ENCODE measurements around the gene TNNC1.

The TNNC1 gene

DNA sequence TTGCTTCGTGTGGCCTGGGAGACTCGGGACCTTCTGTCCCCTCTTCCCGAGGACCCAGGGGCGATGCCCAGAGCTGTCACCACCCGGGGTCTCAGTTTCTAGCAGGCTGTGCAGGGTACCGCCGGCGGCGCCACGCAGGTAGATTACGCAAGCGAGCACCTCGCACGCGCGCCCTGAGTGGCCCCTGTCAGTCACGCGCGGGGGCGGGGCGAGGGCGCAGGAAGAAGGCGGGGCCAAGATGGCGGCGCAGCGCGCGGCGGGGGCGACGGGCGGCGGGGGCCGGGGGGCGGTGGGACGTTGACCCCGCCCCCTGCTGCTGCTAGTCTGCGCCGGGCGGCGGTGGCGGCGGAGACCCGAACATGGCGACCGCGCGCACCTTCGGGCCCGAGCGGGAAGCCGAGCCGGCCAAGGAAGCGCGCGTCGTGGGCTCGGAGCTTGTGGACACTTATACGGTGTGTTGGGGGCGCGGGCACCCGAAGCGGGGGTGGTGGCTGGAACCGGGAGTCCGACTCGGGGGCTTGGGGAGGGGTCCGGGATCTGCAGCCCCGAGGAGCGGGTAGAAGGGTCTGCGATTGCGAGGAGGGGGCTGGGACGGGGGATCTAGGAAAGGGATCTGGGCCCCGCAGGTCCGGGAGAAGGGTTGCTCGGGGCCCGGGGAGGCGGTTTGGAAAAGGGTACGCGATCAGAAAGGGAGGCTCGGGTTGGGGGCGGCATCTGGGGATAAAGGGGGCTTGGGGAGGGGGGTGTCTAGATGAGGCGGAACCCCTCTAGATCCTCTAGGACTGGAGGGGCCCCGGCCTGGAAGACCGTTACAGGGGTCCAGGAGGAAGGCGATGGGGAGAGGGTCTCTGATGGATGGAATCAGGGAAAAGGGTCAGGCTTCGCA, 1.7 kb upstream of the TNNC1 start, which contains the start of gene NISCH:
Gene NISCH, plus strand, starts transcription at position 322 of the 886 bp plus-strand sequence. Its CDS starts 38 bp downstream, at position 360.
- Mint-ChIP-seq H3K27ac (peak within 1 kb of the TSS; percentile 86), H3K4me1 (ENCODE audit: low read depth) (peaks cover 23% of the 10 kb centered on the region), H3K9me3 (no peaks in the 10 kb centered on the region), H3K36me3 (ENCODE audit: low read depth) (peaks cover 18% of the 10 kb centered on the region), H3K27me3 (ENCODE audit: low read depth) (no peaks in the 10 kb centered on the region), H3K4me3 (peak within 1 kb of the TSS; percentile 96)

DNA sequence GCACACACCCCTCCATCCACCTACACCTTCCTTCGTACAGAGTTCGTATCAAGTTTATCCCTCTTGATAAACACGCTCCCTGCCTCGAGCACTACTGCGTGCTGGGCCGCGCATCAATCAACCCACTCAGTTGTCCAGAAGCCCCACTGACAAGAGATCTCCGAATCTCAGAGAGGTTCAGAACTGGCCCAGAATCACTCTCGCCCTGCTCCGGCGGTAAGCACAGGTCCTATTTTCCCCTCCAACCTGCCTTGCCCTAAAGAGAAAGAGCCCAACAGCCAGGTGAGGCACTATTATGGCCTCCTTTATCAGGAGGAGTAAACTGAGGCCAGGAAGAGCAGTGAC, 1.1 kb upstream of the TNNC1 start:
- H3K27me3 Mint-ChIP-seq (ENCODE audit: low read depth): no peaks in the 10 kb centered on the region
- H3K36me3 Mint-ChIP-seq (ENCODE audit: low read depth): peaks cover 18% of the 10 kb centered on the region
- H3K9me3 Mint-ChIP-seq: no peaks in the 10 kb centered on the region
- peak overlapping the region; percentile 86 for H3K27ac Mint-ChIP-seq
- H3K4me1 Mint-ChIP-seq (ENCODE audit: low read depth): peaks cover 23% of the 10 kb centered on the region
- peak overlapping the region; percentile 96 for H3K4me3 Mint-ChIP-seq

DNA sequence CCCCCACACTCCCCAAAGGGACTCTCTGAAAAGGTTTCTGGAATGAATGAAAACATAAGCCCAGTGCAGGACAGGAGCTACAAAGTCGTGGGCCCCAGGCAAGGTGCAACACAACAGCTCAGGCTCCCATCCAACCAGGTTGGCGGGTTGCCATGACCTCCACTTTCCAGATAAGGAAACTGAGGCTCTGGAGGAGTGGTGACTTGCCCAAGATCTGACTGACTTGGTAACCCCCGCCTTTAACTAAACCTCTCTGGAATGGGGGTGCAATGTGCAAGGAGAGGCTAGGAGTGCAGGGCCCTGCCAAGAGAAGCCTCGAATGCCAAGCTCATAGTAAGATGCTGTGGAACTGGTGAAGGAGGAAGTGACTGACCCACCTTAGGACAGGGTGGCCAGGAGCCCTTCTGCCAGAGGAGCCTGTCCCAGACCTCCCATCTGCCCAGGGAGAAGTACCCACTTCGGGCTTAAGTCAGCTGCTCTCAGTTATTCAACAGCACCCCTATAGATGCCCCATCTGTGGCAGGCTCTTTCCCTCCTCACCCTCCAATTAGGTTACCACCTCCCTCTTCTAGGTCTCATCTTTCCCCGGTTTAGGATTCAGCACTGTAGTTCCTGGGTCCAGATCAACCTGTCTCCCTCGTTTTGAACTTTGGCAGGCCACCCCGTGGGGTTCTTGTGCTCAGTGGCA, 553 bp upstream of the TNNC1 start:
- H3K4me1 Mint-ChIP-seq (ENCODE audit: low read depth): peaks cover 23% of the 10 kb centered on the region
- no peaks in the 10 kb centered on the region for H3K9me3 Mint-ChIP-seq
- H3K27ac Mint-ChIP-seq: peak overlapping the region; percentile 86
- peaks cover 18% of the 10 kb centered on the region for H3K36me3 Mint-ChIP-seq (ENCODE audit: low read depth)
- peak overlapping the region; percentile 96 for H3K4me3 Mint-ChIP-seq
- H3K27me3 Mint-ChIP-seq (ENCODE audit: low read depth): no peaks in the 10 kb centered on the region

- Mint-ChIP-seq H3K27ac (no peak overlapping the region), H3K27me3 (ENCODE audit: low read depth) (no peaks in the 10 kb centered on the region), H3K4me3 (no peak overlapping the region), H3K4me1 (ENCODE audit: low read depth) (peaks cover 23% of the 10 kb centered on the region), H3K9me3 (no peaks in the 10 kb centered on the region), H3K36me3 (ENCODE audit: low read depth) (peaks cover 10% of the 10 kb centered on the region)
These were observed 1.1 kb downstream of the TNNC1 start for GRCh38 chr3:52452570-52453221.

GRCh38 chr3:52452126-52452525, 1.7 kb downstream of the TNNC1 start:
- Mint-ChIP-seq H3K9me3 (no peaks in the 10 kb centered on the region), H3K4me1 (ENCODE audit: low read depth) (peaks cover 20% of the 10 kb centered on the region), H3K27ac (no peak overlapping the region), H3K27me3 (ENCODE audit: low read depth) (no peaks in the 10 kb centered on the region), H3K36me3 (ENCODE audit: low read depth) (peaks cover 6% of the 10 kb centered on the region), H3K4me3 (no peak overlapping the region)

DNA sequence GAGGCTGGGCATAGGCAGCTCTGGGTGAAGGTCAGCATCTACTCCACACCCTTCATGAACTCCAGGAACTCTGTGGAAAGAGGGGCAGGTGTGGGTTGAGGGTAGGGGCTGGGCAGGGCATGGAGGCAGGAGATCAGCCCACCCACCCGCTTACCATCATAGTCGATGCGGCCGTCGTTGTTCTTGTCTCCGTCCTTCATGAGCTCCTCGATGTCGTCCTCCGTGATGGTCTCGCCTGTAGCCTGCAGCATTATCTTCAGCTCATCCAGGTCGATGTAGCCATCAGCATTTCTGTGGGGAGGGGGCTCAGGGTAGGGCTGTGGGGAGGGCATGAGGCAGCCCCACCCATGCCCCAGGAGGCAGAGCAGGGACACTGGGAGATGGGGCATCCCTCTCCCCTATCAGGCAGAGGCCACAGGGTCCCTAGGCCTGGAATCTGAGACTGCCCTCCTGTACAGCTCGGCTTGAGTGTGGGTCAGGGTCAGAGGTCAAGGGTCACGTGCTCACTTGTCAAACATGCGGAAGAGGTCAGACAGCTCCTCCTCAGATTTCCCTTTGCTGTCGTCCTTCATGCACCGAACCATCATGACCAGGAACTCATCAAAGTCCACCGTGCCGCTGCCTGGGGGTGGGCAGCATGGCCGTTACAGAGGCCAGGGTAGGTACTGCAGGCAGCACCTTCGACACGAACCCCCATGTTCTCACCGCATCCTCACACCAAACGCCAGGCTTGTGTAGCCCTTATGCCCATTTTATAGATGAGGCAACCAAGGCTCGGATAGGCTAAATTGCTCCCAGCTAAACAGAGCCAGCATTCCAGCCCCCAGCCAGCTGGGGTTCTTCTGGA, 2.4 kb downstream of the TNNC1 start:
- Mint-ChIP-seq H3K4me1 (ENCODE audit: low read depth) (peaks cover 16% of the 10 kb centered on the region), H3K4me3 (no peak overlapping the region), H3K27ac (no peak overlapping the region), H3K9me3 (no peaks in the 10 kb centered on the region), H3K36me3 (ENCODE audit: low read depth) (peaks cover 4% of the 10 kb centered on the region), H3K27me3 (ENCODE audit: low read depth) (no peaks in the 10 kb centered on the region)

DNA sequence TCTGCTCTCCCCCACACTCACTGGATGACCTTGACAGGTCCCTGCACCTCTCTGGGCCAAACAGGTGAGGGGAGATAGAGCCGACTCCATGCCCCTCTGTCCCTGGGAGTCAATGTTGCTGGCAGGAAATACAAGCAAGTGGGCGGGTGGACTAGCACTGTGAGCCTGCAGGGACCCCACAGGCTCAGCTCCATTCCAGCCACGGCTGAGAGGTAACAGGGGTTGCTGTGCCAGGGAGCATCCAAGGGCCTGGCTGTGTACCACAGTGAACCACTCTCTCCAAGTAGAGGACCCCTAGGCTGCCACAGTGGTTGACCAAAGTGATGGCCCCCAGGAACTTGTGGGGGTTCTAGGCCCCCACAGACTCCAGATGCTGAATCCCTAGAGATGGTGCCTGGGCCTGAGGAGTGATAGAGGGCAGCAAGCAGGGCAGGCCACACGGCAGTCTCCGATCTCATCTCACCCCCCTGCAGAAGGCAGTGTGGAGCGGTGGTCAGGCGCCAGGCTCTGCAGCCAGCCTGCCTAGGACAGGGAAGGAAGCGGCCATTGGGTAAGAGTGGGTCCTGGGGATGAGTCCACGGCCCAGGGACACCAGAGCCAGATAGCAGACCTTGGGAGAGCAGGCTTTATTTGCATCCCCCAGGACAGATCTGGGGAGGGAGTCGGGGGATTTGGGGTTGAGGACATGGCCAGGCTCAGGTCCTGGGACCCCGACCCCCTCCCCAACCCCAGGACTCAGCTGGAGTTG, 3.2 kb downstream of the TNNC1 start:
- no peaks in the 10 kb centered on the region for H3K9me3 Mint-ChIP-seq
- peaks cover 11% of the 10 kb centered on the region for H3K4me1 Mint-ChIP-seq (ENCODE audit: low read depth)
- no peak overlapping the region for H3K27ac Mint-ChIP-seq
- H3K36me3 Mint-ChIP-seq (ENCODE audit: low read depth): no peaks in the 10 kb centered on the region
- H3K4me3 Mint-ChIP-seq: no peak overlapping the region
- H3K27me3 Mint-ChIP-seq (ENCODE audit: low read depth): no peaks in the 10 kb centered on the region

GRCh38 chr3:52447512-52448355, 6.1 kb downstream of the TNNC1 start:
- Mint-ChIP-seq H3K27ac (no peak overlapping the region), H3K27me3 (ENCODE audit: low read depth) (no peaks in the 10 kb centered on the region), H3K36me3 (ENCODE audit: low read depth) (no peaks in the 10 kb centered on the region), H3K9me3 (no peaks in the 10 kb centered on the region), H3K4me3 (no peak overlapping the region), H3K4me1 (ENCODE audit: low read depth) (peaks cover 6% of the 10 kb centered on the region)

DNA sequence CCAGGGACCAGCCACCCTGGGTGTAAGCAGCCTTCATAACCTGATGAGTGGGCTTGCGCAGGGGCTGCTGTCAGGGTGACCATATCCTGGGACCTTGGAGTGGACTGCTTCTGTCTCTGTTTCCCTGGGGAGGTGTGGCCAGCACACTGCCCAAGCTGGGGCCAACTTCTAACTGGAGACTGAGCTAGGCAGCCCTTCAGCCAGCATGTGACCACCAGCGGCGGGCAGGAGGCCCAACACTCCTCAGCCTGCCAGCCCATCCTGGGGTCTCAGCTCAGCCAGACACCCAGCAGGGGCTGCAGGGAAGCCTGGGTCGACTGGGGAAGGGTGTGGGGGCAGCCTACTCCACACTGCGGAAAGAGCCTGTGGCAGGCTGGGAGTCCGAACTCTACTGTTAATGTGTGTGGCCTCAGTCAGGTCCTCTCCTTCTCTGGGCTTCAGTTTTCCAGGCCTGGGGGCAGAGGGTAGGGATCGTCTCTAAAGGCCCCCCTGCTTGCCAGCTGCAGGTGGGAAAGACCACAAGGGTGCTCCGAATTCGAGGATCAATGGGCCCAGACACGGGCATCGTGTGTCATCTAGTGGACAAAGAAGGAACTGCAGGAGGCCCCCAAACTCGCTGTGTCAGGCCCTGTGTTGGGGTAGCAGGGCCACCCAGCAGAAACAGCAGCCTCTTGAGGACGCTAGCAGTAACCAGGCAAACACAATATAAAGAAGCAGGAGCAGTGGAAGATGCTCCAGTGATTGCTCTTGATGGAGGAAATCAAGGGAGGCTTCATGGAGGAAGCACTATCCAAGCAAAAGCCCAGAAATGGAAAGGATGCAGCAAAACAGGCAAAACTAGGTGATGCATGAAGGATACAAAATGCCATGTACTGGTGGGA, 7.0 kb downstream of the TNNC1 start:
- H3K27me3 Mint-ChIP-seq (ENCODE audit: low read depth): no peaks in the 10 kb centered on the region
- peaks cover 6% of the 10 kb centered on the region for H3K4me1 Mint-ChIP-seq (ENCODE audit: low read depth)
- peak overlapping the region; percentile 28 for H3K27ac Mint-ChIP-seq
- no peaks in the 10 kb centered on the region for H3K9me3 Mint-ChIP-seq
- no peak overlapping the region for H3K4me3 Mint-ChIP-seq
- no peaks in the 10 kb centered on the region for H3K36me3 Mint-ChIP-seq (ENCODE audit: low read depth)

GRCh38 chr3:52446042-52446441, 7.8 kb downstream of the TNNC1 start:
- Mint-ChIP-seq H3K4me1 (ENCODE audit: low read depth) (peaks cover 6% of the 10 kb centered on the region), H3K9me3 (no peaks in the 10 kb centered on the region), H3K27ac (no peak overlapping the region), H3K27me3 (ENCODE audit: low read depth) (no peaks in the 10 kb centered on the region), H3K4me3 (no peak overlapping the region), H3K36me3 (ENCODE audit: low read depth) (no peaks in the 10 kb centered on the region)

DNA sequence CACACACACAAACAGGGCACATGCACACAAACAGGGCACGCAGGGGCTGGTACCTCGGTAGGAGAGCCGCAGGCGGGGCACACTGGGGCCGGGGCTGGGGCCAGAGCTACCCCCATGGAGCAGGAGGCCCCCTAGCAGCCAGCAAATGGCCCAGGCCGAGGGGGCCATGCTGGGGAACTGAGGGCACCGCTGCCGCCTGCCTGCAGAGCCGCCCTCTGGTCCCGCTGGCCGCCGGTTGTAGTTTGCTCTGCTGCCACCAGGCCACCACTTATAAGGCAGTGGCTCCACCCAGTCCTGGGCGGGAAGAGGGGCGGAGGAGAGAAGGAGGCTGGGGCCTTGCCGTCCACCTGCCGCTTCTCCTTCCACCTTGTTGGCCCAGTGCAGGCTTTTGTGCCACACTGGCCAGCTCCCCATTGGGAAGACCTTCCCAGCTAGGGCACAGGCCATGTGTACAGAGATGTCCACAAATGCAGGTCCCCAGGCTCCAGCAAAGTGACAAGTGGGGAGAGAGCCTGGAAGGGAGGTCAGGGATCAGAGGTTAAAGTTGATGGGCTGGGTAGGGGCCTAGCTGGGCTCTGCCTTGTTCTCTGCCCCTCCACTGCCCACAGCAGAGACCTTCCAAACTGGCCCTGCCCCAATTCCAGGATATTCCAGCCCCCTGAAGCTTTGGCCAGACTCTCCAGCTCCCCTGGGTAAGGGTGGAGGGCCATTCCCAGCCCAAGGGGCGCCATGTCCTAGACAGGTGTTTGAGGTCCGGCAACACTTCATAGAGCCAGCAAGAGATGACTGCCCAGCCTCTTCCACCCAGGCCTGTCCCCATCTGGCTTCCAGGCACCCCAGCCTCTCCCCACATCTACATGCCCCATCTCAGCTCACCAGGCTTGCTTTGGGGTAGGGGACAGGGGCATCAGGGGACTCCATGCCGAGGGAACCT, 8.7 kb downstream of the TNNC1 start, which contains the start of gene SEMA3G:
Gene SEMA3G, minus strand, starts transcription at position 244 of the 934 bp plus-strand sequence. Its CDS starts 76 bp downstream, at position 168.
- Mint-ChIP-seq H3K4me1 (ENCODE audit: low read depth) (peaks cover 6% of the 10 kb centered on the region), H3K36me3 (ENCODE audit: low read depth) (no peaks in the 10 kb centered on the region), H3K27me3 (ENCODE audit: low read depth) (no peaks in the 10 kb centered on the region), H3K9me3 (no peaks in the 10 kb centered on the region), H3K27ac (no peak within 1 kb of the TSS), H3K4me3 (no peak within 1 kb of the TSS)

Measured in T-helper 1 cell treated with Interleukin-12 subunit alpha and Interleukin-12 subunit beta and Interleukin-4 antibody, amounts not matched to agents 30 μg/mL and 1 μg/mL, for 36 hours (primary cell).